Suprapubic skin (tissue), 4 donors: ENCODE results near the gene CCNF. TPM values are rescaled to one million over a fixed set of nuclear protein-coding genes. Genes with fewer than 3 reads are reported as not detected.
"Not testable (repeated sequence)": the region's sequence is repeated elsewhere in the genome, so short reads cannot be mapped to it uniquely, and the experiment has no call there.

Experiments
- DNase-seq, 2 donors: peaks; one replicate each; pipeline ENCODE4 v3.0.0-alpha.2; 2019; ENCODE audit warnings: low spot score in 2 of 2
- H3K27ac ChIP-seq: fragments of 200-600 bp; sonication (generic); one replicate; pipeline ENCODE4 v1.5.1; 2019
- H3K27me3 ChIP-seq: fragments of 200-600 bp; sonication (generic); one replicate; pipeline ENCODE4 v1.5.1; 2019
- H3K36me3 ChIP-seq: fragments of 200-600 bp; sonication (generic); one replicate; pipeline ENCODE4 v1.5.1; 2019
- H3K4me1 ChIP-seq: fragments of 200-600 bp; sonication (generic); one replicate; pipeline ENCODE4 v1.5.1; 2019
- H3K4me3 ChIP-seq: fragments of 200-600 bp; sonication (generic); one replicate; pipeline ENCODE4 v1.5.1; 2019; ENCODE audit warnings: mild to moderate bottlenecking
- H3K9me3 ChIP-seq: fragments of 200-600 bp; sonication (generic); one replicate; pipeline ENCODE4 v1.5.1; 2019
- EP300 ChIP-seq: sonication (generic); formaldehyde crosslinking; IDR thresholded peaks from one replicate; pipeline ENCODE4 v1.6.1; 2017; ENCODE audit warnings: antibody characterized with exemption
- POLR2A ChIP-seq, 2 donors: fragments of 450-650 bp; IDR thresholded peaks; one replicate each; pipeline ENCODE4 v1.6.1; 2017; ENCODE audit warnings: antibody characterized with exemption in 2 of 2, mild to moderate bottlenecking in 2 of 2, moderate library complexity in 2 of 2
- POLR2AphosphoS5 ChIP-seq, 3 donors: sonication (generic); formaldehyde crosslinking; IDR thresholded peaks; one replicate each; pipeline ENCODE4 v1.6.1; 2017; ENCODE audit warnings: antibody characterized with exemption in 3 of 3
- WGBS: methylation state at CpG from one replicate; pipeline ENCODE4 v1.1.5; 2018; 5-methylcytosine and 5-hydroxymethylcytosine counted together
- total RNA-seq, 4 donors: library from RNA; depleted of rRNA; stranded (reverse); fragments of >200 nt; gene quantifications; one replicate each; pipeline ENCODE4 v1.1.0, GENCODE V29; 2016
- TF ChIP-seq, protein P1 (sequence below), 2 donors: fragments of 200-600 bp in 1 of 2; fragments of 450-650 bp in 1 of 2; sonication (generic) in 1 of 2; IDR thresholded peaks; one replicate each; pipeline ENCODE4 v1.5.1; 2016 to 2019; ENCODE audit warnings: antibody characterized with exemption in 2 of 2, mild to moderate bottlenecking in 1 of 2, moderate library complexity in 1 of 2

Gene CCNF
- total RNA-seq, 4 donors from 2014 or later: 6.8 to 12.4 (median 10.1) TPM

DNA sequence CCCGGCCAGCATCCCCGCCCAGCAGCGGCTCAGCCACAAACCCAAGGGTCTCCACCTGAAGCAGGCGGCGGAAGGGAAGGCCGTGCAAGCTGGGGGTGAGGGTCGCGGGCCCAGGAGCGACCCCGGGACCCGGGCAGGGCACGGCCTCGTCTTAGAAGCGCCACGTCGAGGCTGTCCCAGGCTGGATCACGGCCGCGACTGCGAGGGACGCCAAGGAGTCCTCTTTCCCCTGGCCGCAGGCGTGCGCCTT, 538 bp upstream of the CCNF start:
- 0% methylated on average over 3 of the region's 24 CpGs for WGBS

DNA sequence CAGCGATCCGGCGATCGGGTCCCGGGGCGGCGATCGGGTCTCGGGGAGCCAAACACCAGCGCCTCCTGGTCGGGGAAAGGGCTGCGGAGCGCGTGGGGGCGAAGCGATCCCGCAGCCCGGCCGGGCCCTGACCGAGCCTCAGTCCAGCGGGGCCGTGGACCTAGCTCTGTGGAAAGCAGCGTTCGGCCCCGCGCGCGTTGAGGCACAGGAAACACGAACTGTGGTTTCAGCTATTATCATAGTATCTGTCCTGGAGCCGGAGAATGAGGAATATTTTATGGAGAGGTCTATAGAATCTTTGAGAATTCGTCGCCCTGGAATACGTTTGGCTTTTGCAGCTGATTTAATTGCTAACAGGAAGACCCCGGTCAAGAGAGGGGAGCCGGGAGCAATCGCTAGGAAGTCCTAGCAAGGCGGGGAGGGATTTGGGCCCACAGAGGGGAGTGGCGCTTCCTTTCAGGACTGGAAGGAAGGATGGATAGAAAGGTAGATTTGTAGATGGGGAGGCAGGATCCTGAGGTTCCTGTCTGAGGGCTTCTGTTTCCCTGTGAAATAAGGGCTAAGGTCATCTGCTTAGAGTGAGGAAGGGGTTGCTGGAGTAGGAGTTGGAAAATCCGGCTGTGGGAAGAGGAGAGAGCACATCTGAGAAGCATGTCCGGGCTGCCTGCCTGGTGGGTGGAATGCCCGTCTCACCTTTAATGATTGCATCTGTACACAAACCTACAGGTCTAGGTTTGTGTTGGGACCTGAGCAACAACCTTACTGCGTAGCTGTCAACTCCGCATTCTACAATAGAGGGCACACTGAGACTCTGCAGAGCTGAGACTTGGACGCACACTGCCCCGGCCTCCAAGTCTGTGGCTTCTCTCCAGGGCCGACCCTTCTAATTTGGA, 770 bp downstream of the CCNF start:
- 6% methylated on average over 21 of the region's 46 CpGs for WGBS
- peak in 1 of 2 donors; percentile 56 for DNase-seq

More for the DNA sequence above, 538 bp upstream of the CCNF start:
- DNase-seq: no peak
- H3K36me3 ChIP-seq: peaks cover 11% of the 10 kb centered on the region
- no peaks in the 10 kb centered on the region for H3K27me3 ChIP-seq
- TF ChIP-seq, protein P1, sequence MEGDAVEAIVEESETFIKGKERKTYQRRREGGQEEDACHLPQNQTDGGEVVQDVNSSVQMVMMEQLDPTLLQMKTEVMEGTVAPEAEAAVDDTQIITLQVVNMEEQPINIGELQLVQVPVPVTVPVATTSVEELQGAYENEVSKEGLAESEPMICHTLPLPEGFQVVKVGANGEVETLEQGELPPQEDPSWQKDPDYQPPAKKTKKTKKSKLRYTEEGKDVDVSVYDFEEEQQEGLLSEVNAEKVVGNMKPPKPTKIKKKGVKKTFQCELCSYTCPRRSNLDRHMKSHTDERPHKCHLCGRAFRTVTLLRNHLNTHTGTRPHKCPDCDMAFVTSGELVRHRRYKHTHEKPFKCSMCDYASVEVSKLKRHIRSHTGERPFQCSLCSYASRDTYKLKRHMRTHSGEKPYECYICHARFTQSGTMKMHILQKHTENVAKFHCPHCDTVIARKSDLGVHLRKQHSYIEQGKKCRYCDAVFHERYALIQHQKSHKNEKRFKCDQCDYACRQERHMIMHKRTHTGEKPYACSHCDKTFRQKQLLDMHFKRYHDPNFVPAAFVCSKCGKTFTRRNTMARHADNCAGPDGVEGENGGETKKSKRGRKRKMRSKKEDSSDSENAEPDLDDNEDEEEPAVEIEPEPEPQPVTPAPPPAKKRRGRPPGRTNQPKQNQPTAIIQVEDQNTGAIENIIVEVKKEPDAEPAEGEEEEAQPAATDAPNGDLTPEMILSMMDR (IDR thresholded peaks at IDR 0.05): no peak
- TF ChIP-seq POLR2A (IDR thresholded peaks at IDR 0.05) (no peak), EP300 (no peak), POLR2AphosphoS5 (IDR thresholded peaks at IDR 0.05) (no peak)
- H3K27ac ChIP-seq: no peak overlapping the region
- no peaks in the 10 kb centered on the region for H3K9me3 ChIP-seq
- H3K4me1 ChIP-seq: peaks cover 26% of the 10 kb centered on the region
- peak overlapping the region; percentile 97 for H3K4me3 ChIP-seq

DNA sequence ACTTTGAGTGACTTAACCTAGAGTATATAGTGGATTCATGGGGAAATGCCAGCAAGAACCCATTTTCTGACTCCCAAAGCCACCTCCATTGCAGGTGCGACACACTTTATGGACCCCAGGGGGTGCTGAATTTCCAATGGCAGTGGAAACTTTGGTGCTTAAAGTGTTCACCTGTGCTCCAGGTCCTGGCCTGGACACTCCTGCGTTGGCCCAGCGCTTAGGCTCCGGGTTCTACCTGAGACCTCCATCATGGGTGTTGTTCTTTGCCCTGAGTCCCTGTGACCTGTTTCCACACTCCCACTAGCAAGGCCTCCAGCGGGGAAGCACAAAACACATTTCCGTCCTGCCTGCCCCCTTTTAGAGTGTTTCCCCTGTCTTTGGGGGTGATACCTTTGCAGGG, 3.0 kb downstream of the CCNF start:
- Histone ChIP-seq H3K36me3 (peaks cover 17% of the 10 kb centered on the region), H3K27ac (no peak overlapping the region), H3K4me3 (no peak overlapping the region), H3K9me3 (no peaks in the 10 kb centered on the region), H3K27me3 (no peaks in the 10 kb centered on the region), H3K4me1 (peaks cover 38% of the 10 kb centered on the region)
- peak in 1 of 2 donors; percentile 25 for DNase-seq
- WGBS: 97% methylated on average over 6 of the region's 6 CpGs
- TF ChIP-seq, protein P1 (IDR thresholded peaks at IDR 0.05): no peak
- TF ChIP-seq POLR2AphosphoS5 (IDR thresholded peaks at IDR 0.05) (no peak), EP300 (no peak), POLR2A (IDR thresholded peaks at IDR 0.05) (no peak)

More for the DNA sequence above, 770 bp downstream of the CCNF start:
- H3K27me3 ChIP-seq: no peaks in the 10 kb centered on the region
- peak overlapping the region; percentile 49 for H3K27ac ChIP-seq
- no peaks in the 10 kb centered on the region for H3K9me3 ChIP-seq
- H3K4me1 ChIP-seq: peaks cover 26% of the 10 kb centered on the region
- peaks cover 11% of the 10 kb centered on the region for H3K36me3 ChIP-seq
- TF ChIP-seq EP300 (no peak), POLR2AphosphoS5 (IDR thresholded peaks at IDR 0.05) (no peak), POLR2A (IDR thresholded peaks at IDR 0.05) (no peak)
- TF ChIP-seq, protein P1 (IDR thresholded peaks at IDR 0.05): no peak
- H3K4me3 ChIP-seq: peak overlapping the region; percentile 97

DNA sequence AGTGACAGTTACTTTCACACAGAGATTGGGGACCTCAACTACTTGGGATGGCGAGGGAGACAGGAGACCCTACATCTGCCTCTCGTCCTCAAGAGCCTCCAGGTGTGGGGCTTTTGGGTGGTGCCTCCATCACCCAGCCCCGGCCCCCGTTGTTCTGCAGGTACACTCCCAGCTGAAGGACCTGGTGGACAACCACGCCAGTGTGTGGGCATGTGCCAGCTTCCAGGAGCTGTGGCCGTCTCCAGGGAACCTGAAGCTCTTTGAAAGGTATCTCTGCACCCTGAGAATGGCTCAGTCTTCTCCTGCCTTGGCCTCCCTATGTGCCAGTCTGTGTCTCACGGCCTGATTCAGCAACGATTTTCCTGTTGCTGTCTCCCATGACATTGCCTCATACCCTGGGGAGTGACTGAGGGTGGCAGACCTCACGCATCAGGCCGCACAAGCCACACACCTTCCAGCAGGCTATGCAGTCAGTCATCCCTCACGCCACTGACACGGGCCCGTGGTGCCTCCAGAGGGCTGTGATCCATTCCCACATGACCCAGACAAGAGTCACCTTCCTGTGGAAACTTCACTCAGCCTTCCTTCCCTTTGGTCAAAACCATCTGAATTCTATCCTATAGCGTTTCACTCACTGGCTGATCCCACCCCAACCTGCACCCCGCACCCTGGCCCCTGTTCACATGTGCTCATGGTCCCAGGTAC, 3.7 kb downstream of the CCNF start:
- 99% methylated on average over 14 of the region's 15 CpGs for WGBS

DNA sequence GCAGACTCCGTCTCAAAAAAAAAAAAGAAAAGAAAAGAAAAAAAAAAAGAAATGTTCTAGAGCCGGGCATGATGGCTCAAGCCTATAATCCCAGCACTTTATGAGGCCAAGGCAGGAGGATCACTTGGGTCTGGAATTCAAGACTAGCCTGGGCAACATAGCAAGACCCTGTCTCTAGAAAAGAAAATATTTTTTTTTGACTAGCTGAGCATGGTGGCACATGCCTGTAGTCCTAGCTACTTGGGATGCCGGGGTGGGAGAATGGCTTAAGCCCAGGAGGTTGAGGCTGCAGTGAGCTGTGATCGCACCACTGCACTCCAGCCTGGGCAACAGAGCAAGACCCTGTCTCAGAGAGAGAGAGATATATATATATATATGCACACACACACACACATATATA, 6.0 kb downstream of the CCNF start:
- 84% methylated on average over 4 of the region's 4 CpGs for WGBS
- peaks cover 29% of the 10 kb centered on the region for H3K36me3 ChIP-seq
- not testable (repeated sequence) for H3K4me3 ChIP-seq

More for the DNA sequence above, 3.7 kb downstream of the CCNF start:
- no peaks in the 10 kb centered on the region for H3K27me3 ChIP-seq
- peaks cover 17% of the 10 kb centered on the region for H3K36me3 ChIP-seq
- TF ChIP-seq POLR2A (IDR thresholded peaks at IDR 0.05) (no peak), POLR2AphosphoS5 (IDR thresholded peaks at IDR 0.05) (no peak), EP300 (no peak)
- TF ChIP-seq, protein P1 (IDR thresholded peaks at IDR 0.05): no peak
- peaks cover 38% of the 10 kb centered on the region for H3K4me1 ChIP-seq
- no peak overlapping the region for H3K27ac ChIP-seq
- H3K9me3 ChIP-seq: no peaks in the 10 kb centered on the region
- H3K4me3 ChIP-seq: no peak overlapping the region
- DNase-seq: peak in 1 of 2 donors; percentile 46

More for the DNA sequence above, 6.0 kb downstream of the CCNF start:
- H3K9me3 ChIP-seq, H3K27ac ChIP-seq, DNase-seq, H3K27me3 ChIP-seq: not testable (repeated sequence)
- H3K4me1 ChIP-seq: peaks cover 20% of the 10 kb centered on the region
